ENCODE data around the gene LYPD1.
"Not testable (repeated sequence)": the region's sequence is repeated elsewhere in the genome, so short reads cannot be mapped to it uniquely, and the experiment has no call there.

Gene LYPD1

GRCh38 chr2:132669908-132670495 is at the start of gene LYPD1:
Gene LYPD1 (minus strand): TSS chr2:132670205. CDS start chr2:132669932, 273 bp downstream.
- Histone ChIP-seq H3K4me3 (ENCODE audit: low read length) (peak within 1 kb of the TSS; percentile 70), H3K36me3 (ENCODE audit: control insufficient read depth, insufficient read depth, low read length) (no peaks in the 10 kb centered on the region), H3K27me3 (ENCODE audit: control insufficient read depth, insufficient read depth, low read length) (peaks cover 14% of the 10 kb centered on the region), H3K9ac (ENCODE audit: low read length) (no peak within 1 kb of the TSS), H3K27ac (ENCODE audit: low read depth, low read length) (no peak within 1 kb of the TSS), H3K4me1 (ENCODE audit: control insufficient read depth, insufficient read depth, low read length) (peaks cover 2% of the 10 kb centered on the region)

- Histone ChIP-seq H3K4me1 (ENCODE audit: control insufficient read depth, insufficient read depth, low read length) (no peaks in the 10 kb centered on the region), H3K27me3 (ENCODE audit: control insufficient read depth, insufficient read depth, low read length) (no peaks in the 10 kb centered on the region), H3K36me3 (ENCODE audit: control insufficient read depth, insufficient read depth, low read length) (no peaks in the 10 kb centered on the region), H3K9ac (ENCODE audit: low read length) (no peak overlapping the region), H3K4me3 (ENCODE audit: low read length) (no peak overlapping the region), H3K27ac (ENCODE audit: low read depth, low read length) (no peak overlapping the region)
Measured at GRCh38 chr2:132719480-132719879, 49.5 kb upstream of the LYPD1 start.

- Histone ChIP-seq H3K4me3 (ENCODE audit: low read length) (no peak overlapping the region), H3K9ac (ENCODE audit: low read length) (no peak overlapping the region), H3K36me3 (ENCODE audit: control insufficient read depth, insufficient read depth, low read length) (no peaks in the 10 kb centered on the region), H3K27me3 (ENCODE audit: control insufficient read depth, insufficient read depth, low read length) (no peaks in the 10 kb centered on the region), H3K27ac (ENCODE audit: low read depth, low read length) (no peak overlapping the region), H3K4me1 (ENCODE audit: control insufficient read depth, insufficient read depth, low read length) (no peaks in the 10 kb centered on the region)
Measured at GRCh38 chr2:132716954-132717353, 46.9 kb upstream of the LYPD1 start.

- Histone ChIP-seq H3K9ac (ENCODE audit: low read length) (no peak overlapping the region), H3K4me1 (ENCODE audit: control insufficient read depth, insufficient read depth, low read length) (no peaks in the 10 kb centered on the region), H3K27ac (ENCODE audit: low read depth, low read length) (no peak overlapping the region), H3K36me3 (ENCODE audit: control insufficient read depth, insufficient read depth, low read length) (no peaks in the 10 kb centered on the region), H3K4me3 (ENCODE audit: low read length) (no peak overlapping the region), H3K27me3 (ENCODE audit: control insufficient read depth, insufficient read depth, low read length) (no peaks in the 10 kb centered on the region)
Measured at GRCh38 chr2:132715386-132716351, 45.7 kb upstream of the LYPD1 start.

GRCh38 chr2:132703396-132703795 is 33.4 kb upstream of the LYPD1 start:
- H3K4me3 ChIP-seq (ENCODE audit: low read length), result no peak overlapping the region
- no peaks in the 10 kb centered on the region for H3K4me1 ChIP-seq (ENCODE audit: control insufficient read depth, insufficient read depth, low read length)
- no peak overlapping the region for H3K27ac ChIP-seq (ENCODE audit: low read depth, low read length)
- H3K36me3 ChIP-seq (ENCODE audit: control insufficient read depth, insufficient read depth, low read length), result no peaks in the 10 kb centered on the region
- no peaks in the 10 kb centered on the region for H3K27me3 ChIP-seq (ENCODE audit: control insufficient read depth, insufficient read depth, low read length)
- H3K9ac ChIP-seq (ENCODE audit: low read length), result no peak overlapping the region

- Histone ChIP-seq H3K27ac (ENCODE audit: low read depth, low read length) (no peak overlapping the region), H3K4me1 (ENCODE audit: control insufficient read depth, insufficient read depth, low read length) (no peaks in the 10 kb centered on the region), H3K9ac (ENCODE audit: low read length) (no peak overlapping the region), H3K36me3 (ENCODE audit: control insufficient read depth, insufficient read depth, low read length) (no peaks in the 10 kb centered on the region), H3K27me3 (ENCODE audit: control insufficient read depth, insufficient read depth, low read length) (no peaks in the 10 kb centered on the region), H3K4me3 (ENCODE audit: low read length) (no peak overlapping the region)
Measured at GRCh38 chr2:132701810-132702209, 31.8 kb upstream of the LYPD1 start.

GRCh38 chr2:132699802-132700201 is 29.8 kb upstream of the LYPD1 start:
- not testable (repeated sequence) for H3K27ac ChIP-seq (ENCODE audit: low read depth, low read length); H3K27me3 ChIP-seq (ENCODE audit: control insufficient read depth, insufficient read depth, low read length); H3K4me3 ChIP-seq (ENCODE audit: low read length); H3K9ac ChIP-seq (ENCODE audit: low read length); H3K4me1 ChIP-seq (ENCODE audit: control insufficient read depth, insufficient read depth, low read length); H3K36me3 ChIP-seq (ENCODE audit: control insufficient read depth, insufficient read depth, low read length)

GRCh38 chr2:132698347-132698746 is 28.3 kb upstream of the LYPD1 start:
- H3K4me3 ChIP-seq (ENCODE audit: low read length); H3K36me3 ChIP-seq (ENCODE audit: control insufficient read depth, insufficient read depth, low read length); H3K27ac ChIP-seq (ENCODE audit: low read depth, low read length); H3K9ac ChIP-seq (ENCODE audit: low read length); H3K27me3 ChIP-seq (ENCODE audit: control insufficient read depth, insufficient read depth, low read length); H3K4me1 ChIP-seq (ENCODE audit: control insufficient read depth, insufficient read depth, low read length): not testable (repeated sequence)

- Histone ChIP-seq H3K4me1 (ENCODE audit: control insufficient read depth, insufficient read depth, low read length) (no peaks in the 10 kb centered on the region), H3K9ac (ENCODE audit: low read length) (no peak overlapping the region), H3K36me3 (ENCODE audit: control insufficient read depth, insufficient read depth, low read length) (no peaks in the 10 kb centered on the region), H3K27me3 (ENCODE audit: control insufficient read depth, insufficient read depth, low read length) (no peaks in the 10 kb centered on the region), H3K4me3 (ENCODE audit: low read length) (no peak overlapping the region), H3K27ac (ENCODE audit: low read depth, low read length) (no peak overlapping the region)
Measured at GRCh38 chr2:132697556-132698205, 27.7 kb upstream of the LYPD1 start.

GRCh38 chr2:132692816-132693215 is 22.8 kb upstream of the LYPD1 start:
- Histone ChIP-seq H3K9ac (ENCODE audit: low read length) (no peak overlapping the region), H3K4me3 (ENCODE audit: low read length) (no peak overlapping the region), H3K36me3 (ENCODE audit: control insufficient read depth, insufficient read depth, low read length) (no peaks in the 10 kb centered on the region), H3K27ac (ENCODE audit: low read depth, low read length) (no peak overlapping the region), H3K27me3 (ENCODE audit: control insufficient read depth, insufficient read depth, low read length) (no peaks in the 10 kb centered on the region), H3K4me1 (ENCODE audit: control insufficient read depth, insufficient read depth, low read length) (no peaks in the 10 kb centered on the region)

GRCh38 chr2:132691556-132691955 is 21.6 kb upstream of the LYPD1 start:
- Histone ChIP-seq H3K4me1 (ENCODE audit: control insufficient read depth, insufficient read depth, low read length) (no peaks in the 10 kb centered on the region), H3K27me3 (ENCODE audit: control insufficient read depth, insufficient read depth, low read length) (no peaks in the 10 kb centered on the region), H3K9ac (ENCODE audit: low read length) (no peak overlapping the region)

GRCh38 chr2:132690664-132691303 is 20.8 kb upstream of the LYPD1 start:
- Histone ChIP-seq H3K27me3 (ENCODE audit: control insufficient read depth, insufficient read depth, low read length) (no peaks in the 10 kb centered on the region), H3K36me3 (ENCODE audit: control insufficient read depth, insufficient read depth, low read length) (no peaks in the 10 kb centered on the region)

More at GRCh38 chr2:132691556-132691955, 21.6 kb upstream of the LYPD1 start:
- Histone ChIP-seq H3K4me3 (ENCODE audit: low read length) (no peak overlapping the region), H3K36me3 (ENCODE audit: control insufficient read depth, insufficient read depth, low read length) (no peaks in the 10 kb centered on the region), H3K27ac (ENCODE audit: low read depth, low read length) (no peak overlapping the region)

More at GRCh38 chr2:132690664-132691303, 20.8 kb upstream of the LYPD1 start:
- Histone ChIP-seq H3K9ac (ENCODE audit: low read length) (no peak overlapping the region), H3K27ac (ENCODE audit: low read depth, low read length) (no peak overlapping the region), H3K4me1 (ENCODE audit: control insufficient read depth, insufficient read depth, low read length) (no peaks in the 10 kb centered on the region), H3K4me3 (ENCODE audit: low read length) (no peak overlapping the region)

All from rectal smooth muscle tissue (tissue), 1 donor.